CD4-positive, CD25-positive, alpha-beta regulatory T cell (primary cell): ENCODE data around the gene RNF123. TPM values are rescaled to one million over a fixed set of nuclear protein-coding genes. Genes with fewer than 3 reads are reported as not detected.

ENCODE experiments used
- ATAC-seq, 2 donors: fragments of 150-1000 bp; cut with Tn5 transposase; one replicate each; pipeline ENCODE4 v1.10.0; 2021; ENCODE audit warnings: low read depth in 2 of 2, moderate number of reproducible peaks in 2 of 2, moderate library complexity in 1 of 2
- DNase-seq, 3 donors: peaks; one replicate each; pipeline versions ENCODE4 v3.0.0 to v3.0.0-alpha.2; 2012 to 2022; ENCODE audit warnings: mixed read lengths in 1 of 3
- H3K27ac ChIP-seq: one replicate; pipeline ENCODE4 v1.7.0; 2013; ENCODE audit warnings: mild to moderate bottlenecking, low read length; ENCODE audit not compliant: insufficient read depth, poor library complexity, severe bottlenecking
- H3K27me3 ChIP-seq: one replicate; pipeline ENCODE4 v1.7.0; 2013; ENCODE audit warnings: low read length; ENCODE audit not compliant: control insufficient read depth, insufficient read depth
- H3K36me3 ChIP-seq: one replicate; pipeline ENCODE4 v1.7.0; 2013; ENCODE audit warnings: mild to moderate bottlenecking, low read length, moderate library complexity; ENCODE audit not compliant: control insufficient read depth, insufficient read depth
- H3K4me1 ChIP-seq: 2 replicates; pipeline ENCODE4 v1.7.0; 2013; ENCODE audit warnings: mild to moderate bottlenecking, low read length; ENCODE audit not compliant: insufficient read depth, control insufficient read depth, poor library complexity, severe bottlenecking
- H3K4me3 ChIP-seq: one replicate; pipeline ENCODE4 v1.7.0; 2013; ENCODE audit warnings: low read depth, mild to moderate bottlenecking, low read length, moderate library complexity
- H3K9me3 ChIP-seq, 2 experiments: 1 replicate in 1 of 2; 2 replicates in 1 of 2; pipeline ENCODE4 v1.7.0; 2013; ENCODE audit warnings: low read length in 2 of 2, mild to moderate bottlenecking in 1 of 2, moderate library complexity in 1 of 2; ENCODE audit not compliant: control insufficient read depth in 2 of 2
- H3K27ac Mint-ChIP-seq, 3 donors: one replicate each; pipeline ENCODE4 v1.8.0; 2020 to 2022; ENCODE audit warnings: mild to moderate bottlenecking in 3 of 3, mixed read lengths in 3 of 3, moderate library complexity in 2 of 3
- H3K27me3 Mint-ChIP-seq: one replicate; pipeline ENCODE4 v1.8.0; 2022; ENCODE audit warnings: mild to moderate bottlenecking, mixed read lengths
- H3K36me3 Mint-ChIP-seq: one replicate; pipeline ENCODE4 v1.8.0; 2020; ENCODE audit warnings: mixed read lengths
- H3K4me1 Mint-ChIP-seq, 4 donors: one replicate each; pipeline ENCODE4 v1.8.0; 2020 to 2022; ENCODE audit warnings: mixed read lengths in 4 of 4, mild to moderate bottlenecking in 1 of 4
- H3K4me3 Mint-ChIP-seq, 4 donors: one replicate each; pipeline ENCODE4 v1.8.0; 2020 to 2022; ENCODE audit warnings: mild to moderate bottlenecking in 4 of 4, mixed read lengths in 4 of 4, moderate library complexity in 3 of 4
- H3K9me3 Mint-ChIP-seq, 7 donors: one replicate each; pipeline ENCODE4 v1.8.0; 2020 to 2022; ENCODE audit warnings: mixed read lengths in 7 of 7, mild to moderate bottlenecking in 3 of 7, moderate library complexity in 2 of 7
- polyA plus RNA-seq, 4 donors: library from polyadenylated mRNA; unstranded; fragments of 300-500 nt; fragmentation: Illumina TruSeq; gene quantifications; one replicate each; pipeline ENCODE4 v1.2.3, GENCODE V29; 2021
- total RNA-seq: library from RNA; stranded (reverse); gene quantifications from one replicate; pipeline ENCODE4 v1.2.3, GENCODE V29; 2022

Gene RNF123
- total and polyA plus RNA-seq, 5 donors from 2014 or later, result 9.8 to 47.1 (median 13.6) TPM

DNA sequence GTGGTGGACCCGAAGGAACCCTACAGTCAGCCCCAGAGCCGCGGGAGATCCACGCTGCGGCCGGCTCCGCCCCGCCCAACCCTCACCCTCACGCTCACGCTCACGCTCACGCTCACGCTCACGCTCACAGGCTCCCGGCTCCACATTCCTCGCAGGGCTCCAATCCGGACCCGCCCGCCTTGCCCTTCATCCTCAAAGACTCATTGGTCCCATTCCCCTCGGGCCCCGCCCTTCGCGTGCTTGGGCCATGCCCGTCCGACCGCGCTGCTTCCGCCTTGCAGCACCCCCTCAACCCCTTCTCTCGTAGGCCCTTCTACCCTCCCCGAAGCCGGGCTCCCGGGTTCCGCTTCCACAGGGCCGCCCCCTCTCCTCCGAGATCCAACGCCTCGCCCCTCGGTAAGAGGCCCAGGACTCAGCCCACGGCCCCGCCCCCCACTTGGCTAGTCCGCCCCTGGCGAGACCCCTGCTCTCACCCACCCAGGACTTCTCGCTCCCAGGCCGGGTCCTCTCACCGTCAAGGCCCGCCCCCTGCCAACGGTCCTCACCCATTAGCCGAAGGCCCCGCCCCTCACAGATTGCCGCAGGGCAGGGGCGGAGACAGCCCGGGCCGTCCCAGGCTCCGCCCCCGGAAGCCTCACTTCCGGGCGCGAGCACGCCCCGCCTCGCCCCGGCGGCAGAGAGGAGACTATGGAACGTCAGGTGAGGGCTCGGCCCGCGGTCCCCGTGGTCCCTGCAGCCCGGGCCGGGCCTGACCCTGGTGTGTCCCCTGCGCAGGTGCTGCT is 15.5 kb upstream of the RNF123 start, which contains the start of gene APEH:
APEH (plus strand) TSS at position 637 of the 782 bp plus-strand sequence; CDS start at position 688, 51 bp downstream.
- Histone ChIP-seq H3K27ac (peak within 1 kb of the TSS; percentile 96), H3K9me3 (no peaks in the 10 kb centered on the region), H3K27me3 (no peaks in the 10 kb centered on the region), H3K36me3 (peaks cover 29% of the 10 kb centered on the region), H3K4me3 (peak within 1 kb of the TSS; percentile 62), H3K4me1 (peaks cover 32% of the 10 kb centered on the region)
- peaks cover 7% of the 10 kb centered on the region for H3K36me3 Mint-ChIP-seq
- peak within 1 kb of the TSS; percentile 92 to 95 (median 94) for H3K4me3 Mint-ChIP-seq
- H3K9me3 Mint-ChIP-seq, result no peaks in the 10 kb centered on the region
- ATAC-seq (peak; percentile 83 to 86), DNase-seq (peak; percentile 95 to 99 (median 98))
- H3K4me1 Mint-ChIP-seq, result peaks cover 8 to 49% (median 25%) of the 10 kb centered on the region in 4 donors
- H3K27ac Mint-ChIP-seq, result peak within 1 kb of the TSS; percentile 96 to 98 (median 97)
- no peaks in the 10 kb centered on the region for H3K27me3 Mint-ChIP-seq

DNA sequence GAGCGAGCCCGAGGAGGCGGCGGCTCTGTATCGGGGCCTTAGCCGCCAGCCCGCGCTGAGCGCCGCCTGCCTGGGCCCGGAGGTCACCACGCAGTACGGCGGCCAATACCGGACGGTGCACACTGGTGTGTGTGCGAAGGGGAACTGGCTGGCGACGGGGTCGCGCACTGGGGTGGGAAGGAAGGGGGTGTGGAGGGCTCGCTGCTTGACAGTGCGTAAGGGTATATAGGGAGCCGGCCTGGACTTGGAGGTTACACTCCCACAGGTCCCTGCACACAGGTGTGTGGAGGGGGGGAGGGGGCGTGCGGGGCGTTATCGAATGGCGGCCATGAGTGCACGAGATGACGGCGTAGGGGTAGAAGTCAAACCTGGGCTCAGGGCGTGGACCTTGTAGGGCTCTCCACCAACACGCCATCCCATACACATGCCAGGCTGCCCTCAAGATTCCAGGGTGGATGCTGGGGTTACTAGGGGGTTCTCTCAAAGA is 14.8 kb upstream of the RNF123 start:
- H3K4me1 Mint-ChIP-seq, result peaks cover 8 to 49% (median 25%) of the 10 kb centered on the region in 4 donors
- ATAC-seq, result peak in 1 of 2 donors; percentile 1

DNA sequence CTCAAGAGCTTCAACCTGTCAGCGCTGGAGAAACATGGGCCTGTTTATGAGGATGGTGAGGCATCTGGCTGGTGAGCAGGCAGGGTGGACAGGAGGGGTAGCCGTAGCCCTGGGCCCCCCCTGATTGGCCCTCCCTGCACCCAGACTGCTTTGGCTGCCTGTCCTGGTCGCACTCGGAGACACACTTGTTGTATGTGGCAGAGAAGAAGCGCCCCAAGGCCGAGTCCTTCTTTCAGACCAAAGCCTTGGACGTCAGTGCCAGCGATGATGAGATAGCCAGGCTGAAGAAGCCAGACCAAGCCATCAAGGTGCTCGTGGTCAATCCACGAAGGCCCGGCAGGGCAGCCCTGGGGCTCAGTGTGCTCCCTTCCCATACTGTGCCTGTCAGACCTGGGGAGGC is 13.4 kb upstream of the RNF123 start:
- DNase-seq (no peak), ATAC-seq (no peak)
- Mint-ChIP-seq H3K4me1 (peaks cover 8 to 54% (median 29%) of the 10 kb centered on the region in 4 donors), H3K36me3 (peaks cover 13% of the 10 kb centered on the region), H3K4me3 (peak overlapping the region; percentile 38 to 93 (median 76)), H3K27ac (peak overlapping the region in 1 of 3 donors; percentile 26), H3K9me3 (peaks cover 0 to 1% (median 0%) of the 10 kb centered on the region in 7 donors), H3K27me3 (no peaks in the 10 kb centered on the region)
- Histone ChIP-seq H3K27me3 (no peaks in the 10 kb centered on the region), H3K4me1 (peaks cover 32% of the 10 kb centered on the region), H3K36me3 (peaks cover 48% of the 10 kb centered on the region), H3K9me3 (no peaks in the 10 kb centered on the region), H3K4me3 (no peak overlapping the region), H3K27ac (no peak overlapping the region)

More for the DNA sequence above, 14.8 kb upstream of the RNF123 start:
- H3K9me3 ChIP-seq, result no peaks in the 10 kb centered on the region
- peaks cover 7% of the 10 kb centered on the region for H3K36me3 Mint-ChIP-seq
- no peak for DNase-seq
- H3K4me3 Mint-ChIP-seq, result peak overlapping the region; percentile 92 to 95 (median 94)
- H3K27me3 Mint-ChIP-seq, result no peaks in the 10 kb centered on the region
- peak overlapping the region; percentile 62 for H3K4me3 ChIP-seq
- H3K36me3 ChIP-seq, result peaks cover 35% of the 10 kb centered on the region
- peak overlapping the region; percentile 96 for H3K27ac ChIP-seq
- peaks cover 32% of the 10 kb centered on the region for H3K4me1 ChIP-seq
- no peaks in the 10 kb centered on the region for H3K27me3 ChIP-seq
- H3K27ac Mint-ChIP-seq, result peak overlapping the region; percentile 26 to 98 (median 97)
- H3K9me3 Mint-ChIP-seq, result no peaks in the 10 kb centered on the region

DNA sequence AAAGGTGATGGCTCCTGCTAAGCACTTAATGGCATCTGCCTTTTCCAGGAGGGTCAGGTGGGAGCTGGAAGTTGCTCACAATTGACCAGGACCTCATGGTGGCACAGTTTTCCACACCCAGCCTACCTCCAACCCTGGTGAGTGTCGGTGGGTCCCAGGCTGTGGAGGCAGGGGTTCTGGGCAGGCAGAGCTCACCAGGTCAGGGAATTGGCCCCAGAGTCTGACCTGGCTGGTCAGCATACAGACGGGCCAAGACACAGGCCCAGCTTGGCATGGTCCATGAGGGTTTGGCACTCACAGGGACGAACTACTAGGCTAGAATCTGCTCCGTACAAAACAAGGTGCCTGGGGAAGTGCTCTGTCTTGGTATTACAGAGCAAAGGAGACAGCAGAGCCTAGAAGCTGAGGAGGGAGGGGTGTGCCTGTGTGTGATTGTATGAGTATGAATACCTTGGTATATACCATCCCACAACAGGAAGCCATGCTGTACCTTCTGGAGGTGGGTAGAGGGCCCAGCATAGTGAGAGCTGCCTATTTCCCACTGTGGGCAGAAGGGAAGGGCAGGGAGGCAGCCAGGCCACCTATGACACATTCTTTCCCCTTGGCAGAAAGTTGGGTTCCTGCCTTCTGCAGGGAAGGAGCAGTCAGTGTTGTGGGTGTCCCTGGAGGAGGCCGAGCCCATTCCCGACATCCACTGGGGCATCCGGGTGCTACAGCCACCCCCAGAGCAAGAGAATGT is 8.7 kb upstream of the RNF123 start:
- Mint-ChIP-seq H3K4me1 (peaks cover 0 to 27% (median 14%) of the 10 kb centered on the region in 4 donors), H3K36me3 (peaks cover 19% of the 10 kb centered on the region), H3K4me3 (peak overlapping the region in 1 of 4 donors; percentile 72), H3K9me3 (peaks cover 0 to 1% (median 0%) of the 10 kb centered on the region in 7 donors), H3K27ac (no peak overlapping the region), H3K27me3 (no peaks in the 10 kb centered on the region)
- ATAC-seq (no peak), DNase-seq (no peak)
- peaks cover 13% of the 10 kb centered on the region for H3K4me1 ChIP-seq
- H3K9me3 ChIP-seq, result no peaks in the 10 kb centered on the region
- H3K27me3 ChIP-seq, result no peaks in the 10 kb centered on the region
- H3K4me3 ChIP-seq, result no peak overlapping the region
- no peak overlapping the region for H3K27ac ChIP-seq
- peaks cover 79% of the 10 kb centered on the region for H3K36me3 ChIP-seq

DNA sequence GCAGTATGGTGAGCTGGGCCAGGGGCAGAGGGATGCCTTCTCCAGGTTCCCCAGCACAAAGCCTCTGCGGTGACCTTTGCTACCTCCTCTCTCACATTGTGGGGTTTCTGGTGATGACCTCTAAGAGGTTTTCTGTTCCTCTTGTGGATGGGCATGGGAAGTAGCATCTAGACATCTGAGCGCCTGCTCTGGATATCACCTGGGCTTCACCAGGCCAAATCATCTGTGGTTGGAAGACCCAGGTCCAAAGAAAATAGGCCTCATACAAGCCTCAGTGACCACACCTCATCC is 8.2 kb upstream of the RNF123 start:
- H3K9me3 Mint-ChIP-seq, result peaks cover 0 to 1% (median 0%) of the 10 kb centered on the region in 7 donors
- H3K36me3 Mint-ChIP-seq, result peaks cover 19% of the 10 kb centered on the region
- Histone ChIP-seq H3K4me3 (no peak overlapping the region), H3K27me3 (no peaks in the 10 kb centered on the region), H3K4me1 (peaks cover 8% of the 10 kb centered on the region), H3K36me3 (peaks cover 76% of the 10 kb centered on the region), H3K9me3 (no peaks in the 10 kb centered on the region), H3K27ac (no peak overlapping the region)
- H3K27me3 Mint-ChIP-seq, result no peaks in the 10 kb centered on the region
- H3K4me3 Mint-ChIP-seq, result no peak overlapping the region
- H3K27ac Mint-ChIP-seq, result no peak overlapping the region
- H3K4me1 Mint-ChIP-seq, result peaks cover 0 to 22% (median 11%) of the 10 kb centered on the region in 4 donors
- ATAC-seq, result no peak
- DNase-seq, result no peak

DNA sequence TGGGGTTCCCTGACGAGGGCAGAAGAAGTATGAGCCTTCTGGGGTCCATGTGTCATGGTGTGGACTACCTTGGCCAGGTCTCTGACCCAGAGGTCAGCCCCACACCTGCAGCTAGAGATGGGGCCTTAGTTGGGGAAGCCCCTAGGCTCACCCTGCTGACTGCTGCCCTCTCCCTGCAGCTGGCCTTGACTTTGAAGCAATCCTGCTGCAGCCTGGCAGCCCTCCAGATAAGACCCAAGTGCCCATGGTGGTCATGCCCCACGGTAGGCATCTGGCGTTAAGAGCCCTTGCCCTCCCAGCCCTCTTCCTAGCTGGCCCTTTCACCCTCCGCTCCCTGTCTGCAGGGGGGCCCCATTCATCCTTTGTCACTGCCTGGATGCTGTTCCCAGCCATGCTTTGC is 7.8 kb upstream of the RNF123 start:
- no peak for ATAC-seq
- Histone ChIP-seq H3K9me3 (no peaks in the 10 kb centered on the region), H3K36me3 (peaks cover 72% of the 10 kb centered on the region), H3K4me3 (no peak overlapping the region), H3K27me3 (no peaks in the 10 kb centered on the region), H3K4me1 (peaks cover 8% of the 10 kb centered on the region), H3K27ac (no peak overlapping the region)
- H3K9me3 Mint-ChIP-seq, result peaks cover 0 to 1% (median 0%) of the 10 kb centered on the region in 7 donors
- peaks cover 0 to 22% (median 11%) of the 10 kb centered on the region in 4 donors for H3K4me1 Mint-ChIP-seq
- H3K27ac Mint-ChIP-seq, result no peak overlapping the region
- H3K4me3 Mint-ChIP-seq, result no peak overlapping the region
- DNase-seq, result no peak
- peaks cover 19% of the 10 kb centered on the region for H3K36me3 Mint-ChIP-seq
- H3K27me3 Mint-ChIP-seq, result no peaks in the 10 kb centered on the region

DNA sequence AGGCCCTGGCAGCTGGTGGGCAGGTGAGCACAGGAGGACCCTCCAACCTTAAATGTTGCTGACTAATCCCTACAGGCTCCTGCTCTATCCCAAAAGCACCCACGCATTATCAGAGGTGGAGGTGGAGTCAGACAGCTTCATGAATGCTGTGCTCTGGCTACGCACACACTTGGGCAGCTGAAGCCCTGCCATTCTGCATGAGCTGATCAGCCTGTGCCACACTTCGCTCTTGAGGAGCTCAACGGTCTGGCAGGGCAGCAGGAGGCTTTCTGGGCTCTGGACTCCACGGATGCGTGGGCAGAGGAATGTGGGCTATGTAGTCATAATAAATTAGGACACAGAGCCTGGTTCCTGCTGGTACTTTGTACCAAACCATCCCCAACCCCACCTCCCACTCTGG is 6.2 kb upstream of the RNF123 start:
- H3K9me3 ChIP-seq, result no peaks in the 10 kb centered on the region
- peaks cover 57% of the 10 kb centered on the region for H3K36me3 ChIP-seq
- H3K4me1 ChIP-seq, result peaks cover 9% of the 10 kb centered on the region
- Mint-ChIP-seq H3K9me3 (peaks cover 0 to 1% (median 0%) of the 10 kb centered on the region in 7 donors), H3K36me3 (peaks cover 13% of the 10 kb centered on the region), H3K27me3 (peaks cover 6% of the 10 kb centered on the region), H3K27ac (no peak overlapping the region), H3K4me3 (no peak overlapping the region), H3K4me1 (peaks cover 0 to 22% (median 6%) of the 10 kb centered on the region in 4 donors)
- no peak for ATAC-seq
- DNase-seq, result no peak
- H3K27ac ChIP-seq, result no peak overlapping the region
- no peak overlapping the region for H3K4me3 ChIP-seq
- H3K27me3 ChIP-seq, result no peaks in the 10 kb centered on the region
